GM18951 (cell line): ENCODE data around the gene PARVB.
"Not testable (repeated sequence)": the region's sequence is repeated elsewhere in the genome, so short reads cannot be mapped to it uniquely, and the experiment has no call there.

Experiments
- POLR2A ChIP-seq: IDR thresholded peaks from 4 replicates; pipeline ENCODE4 v1.6.1; 2011; ENCODE audit warnings: mild to moderate bottlenecking; ENCODE audit not compliant: insufficient read length, insufficient read depth; ENCODE audit errors: extremely low read depth
- in situ Hi-C: fragments of 300-500 bp; cut with MboI; formaldehyde crosslinking; loops from one replicate; pipeline ENCODE4 v1.12.0; 2022; ENCODE audit warnings: low sequenced_read_pairs, mixed read lengths, inconsistent platforms; ENCODE audit not compliant: unreplicated experiment

PARVB gene

DNA sequence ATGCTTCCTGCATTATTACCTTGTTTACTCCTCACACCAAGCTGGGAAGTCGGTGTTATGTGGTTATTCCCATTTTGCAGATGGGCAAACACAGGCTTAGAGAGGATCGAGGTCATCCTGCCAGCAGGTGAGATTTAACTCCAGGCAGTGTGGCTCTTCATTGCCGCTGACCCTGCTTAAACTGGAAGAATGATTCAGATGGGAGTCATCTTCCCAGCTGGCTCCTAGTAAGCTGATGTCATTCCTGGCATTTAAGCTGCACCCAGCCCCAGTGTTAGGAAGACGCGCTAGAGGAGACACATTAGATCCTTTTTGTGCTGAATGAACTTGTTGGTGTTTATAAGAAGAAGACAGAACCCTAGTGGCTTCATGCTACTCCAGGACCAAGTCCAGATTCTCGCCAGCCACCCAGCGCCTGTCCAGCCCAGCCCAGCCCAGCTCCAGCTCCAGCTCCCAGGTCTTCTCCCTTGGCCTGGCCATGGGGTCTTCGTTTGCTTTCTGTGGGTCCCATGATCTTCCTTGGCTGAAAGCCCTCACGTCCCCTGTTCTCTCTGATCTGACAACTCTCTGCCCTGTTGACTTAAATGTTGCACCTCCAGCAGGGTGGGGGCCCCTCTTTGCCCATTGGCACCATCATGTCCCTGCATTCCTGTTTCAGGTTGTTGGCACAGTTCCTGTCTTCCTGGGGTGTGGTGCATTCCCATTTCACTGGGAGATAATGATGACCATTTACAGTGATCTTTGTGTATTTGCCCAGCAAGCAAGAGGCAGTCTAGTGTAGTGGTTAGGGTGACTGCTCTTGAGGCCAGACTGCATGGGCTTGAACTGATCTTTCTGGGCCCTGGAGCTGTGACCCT, 13.6 kb downstream of the PARVB start:
- TF ChIP-seq POLR2A: no peak
- in situ Hi-C loops: no loop called here

DNA sequence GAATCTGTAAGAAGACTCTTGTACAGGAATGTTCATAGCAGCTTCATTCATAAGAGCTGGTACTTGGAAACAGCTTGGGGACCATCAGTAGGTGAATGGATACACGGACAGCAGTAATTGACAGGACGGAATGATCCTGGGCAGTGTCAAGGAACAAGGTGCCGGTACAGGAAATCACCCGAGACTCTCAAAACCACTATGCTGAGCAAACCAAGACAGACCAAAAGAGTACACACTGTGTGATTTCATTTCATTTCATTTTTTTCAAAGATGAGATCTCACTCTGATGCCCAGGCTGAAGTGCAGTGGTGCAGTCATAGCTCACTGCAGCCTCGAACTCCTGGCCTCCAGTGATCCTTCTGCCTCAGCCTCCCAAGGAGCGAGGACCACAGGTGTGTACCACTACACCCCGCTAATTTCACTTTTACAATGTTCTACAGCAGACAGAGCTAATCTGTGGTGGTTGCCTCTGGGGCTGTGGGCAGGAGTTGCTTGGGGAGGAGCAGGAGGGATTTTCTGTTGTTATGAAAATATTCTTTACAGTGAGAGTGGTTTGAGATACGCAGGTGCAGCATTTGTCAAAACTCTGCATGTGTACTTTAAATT, 15.6 kb downstream of the PARVB start:
- no peak for TF ChIP-seq POLR2A
- in situ Hi-C loops: no loop called here

DNA sequence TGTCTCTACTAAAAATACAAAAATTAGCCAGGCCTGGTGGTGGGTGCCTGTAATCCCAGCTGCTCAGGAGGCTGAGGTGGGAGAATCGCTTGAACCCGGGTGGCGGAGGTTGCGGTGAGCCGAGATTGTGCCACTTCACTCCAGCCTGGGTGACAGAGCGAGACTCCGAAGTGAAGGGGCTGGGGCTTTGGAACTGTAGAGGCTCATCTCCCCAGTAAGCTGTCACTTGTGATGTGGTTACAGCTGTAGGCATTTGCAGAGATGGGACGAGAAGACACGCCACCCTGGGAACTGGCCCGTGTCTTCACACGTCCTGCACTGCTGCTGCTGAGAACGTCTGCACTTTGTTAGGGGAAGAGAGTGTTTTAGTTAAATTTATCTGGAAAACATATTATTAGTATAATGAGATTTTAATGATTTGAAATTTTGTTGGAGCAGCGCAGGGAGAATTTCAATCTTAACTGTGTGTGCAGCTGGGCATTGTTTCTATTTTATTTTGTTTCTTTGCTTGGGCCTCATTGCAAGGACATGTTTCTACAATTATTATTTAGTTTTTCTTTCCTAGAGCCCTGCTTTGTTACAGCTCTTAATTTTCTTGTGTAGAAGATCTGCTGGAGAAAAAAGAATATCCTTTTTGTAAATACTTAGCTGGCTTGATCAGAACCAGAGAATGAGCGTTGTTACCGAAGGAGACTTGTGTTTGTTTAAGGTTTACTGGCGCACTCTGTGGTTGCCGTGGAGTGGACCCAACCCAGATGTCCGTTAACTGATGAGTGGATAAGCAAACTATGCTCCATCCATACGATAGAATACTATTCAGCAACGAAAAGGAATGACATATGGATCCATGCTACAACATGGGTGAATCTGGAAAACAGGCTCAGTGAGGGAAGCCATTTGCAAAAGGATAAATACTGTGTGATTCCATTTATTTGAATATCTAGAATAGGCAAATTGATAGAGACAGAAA, 18.4 kb downstream of the PARVB start:
- in situ Hi-C loops: no loop called here
- TF ChIP-seq POLR2A: peak; percentile 21

DNA sequence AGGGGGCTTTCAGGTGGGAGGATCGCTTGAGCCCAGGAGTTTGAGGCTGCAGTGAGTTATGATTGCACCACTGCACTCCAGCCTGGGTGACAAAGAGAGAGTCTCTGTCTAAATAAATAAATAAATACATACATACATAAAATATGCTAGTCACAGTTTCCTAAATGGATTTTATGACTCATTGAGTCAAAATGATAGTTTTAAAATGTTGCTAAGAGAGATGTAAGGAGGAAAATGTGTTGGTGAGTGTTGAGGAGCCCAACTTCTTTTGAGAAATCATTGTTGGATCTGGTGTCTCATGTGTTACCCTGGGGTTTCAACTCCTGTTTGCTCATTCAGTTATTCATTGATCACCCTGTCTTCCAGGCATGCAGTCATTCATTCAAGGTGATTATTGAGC, 21.0 kb downstream of the PARVB start:
- in situ Hi-C loops: no loop called here

DNA sequence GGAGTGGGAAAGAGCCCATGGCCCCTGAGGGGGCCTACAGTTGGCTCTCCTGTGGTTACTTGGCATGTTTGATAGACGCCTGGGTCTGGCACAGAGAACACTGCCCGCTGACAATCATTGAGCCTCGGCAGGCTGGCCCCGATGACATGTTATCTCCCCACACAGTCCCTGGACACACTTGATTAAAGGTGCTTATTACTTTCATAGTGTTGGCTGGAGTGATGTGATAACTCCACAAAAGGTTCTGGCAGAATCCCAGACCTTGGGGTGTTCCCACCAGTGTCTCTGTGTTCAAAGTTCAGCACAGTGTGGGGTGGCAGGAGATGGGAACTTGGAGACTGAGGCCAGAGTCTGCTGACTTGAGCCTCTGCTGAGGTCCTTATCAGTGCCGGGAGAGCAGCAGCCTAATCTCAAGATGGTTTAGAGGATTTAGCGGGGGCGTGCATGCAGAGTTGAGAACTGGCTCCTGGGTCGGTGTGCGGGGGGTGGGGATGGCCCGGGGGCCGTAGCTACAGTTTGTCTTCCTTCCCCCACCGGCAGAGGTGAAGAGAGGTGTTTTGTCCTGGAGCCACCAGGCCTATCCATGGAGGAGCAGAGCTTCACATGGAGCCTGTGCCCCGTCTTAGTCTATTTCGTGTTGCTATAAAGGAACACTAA, 22.5 kb downstream of the PARVB start:
- in situ Hi-C loops: no loop called here
- no peak for TF ChIP-seq POLR2A

More for the DNA sequence above, 21.0 kb downstream of the PARVB start:
- TF ChIP-seq POLR2A: no peak

DNA sequence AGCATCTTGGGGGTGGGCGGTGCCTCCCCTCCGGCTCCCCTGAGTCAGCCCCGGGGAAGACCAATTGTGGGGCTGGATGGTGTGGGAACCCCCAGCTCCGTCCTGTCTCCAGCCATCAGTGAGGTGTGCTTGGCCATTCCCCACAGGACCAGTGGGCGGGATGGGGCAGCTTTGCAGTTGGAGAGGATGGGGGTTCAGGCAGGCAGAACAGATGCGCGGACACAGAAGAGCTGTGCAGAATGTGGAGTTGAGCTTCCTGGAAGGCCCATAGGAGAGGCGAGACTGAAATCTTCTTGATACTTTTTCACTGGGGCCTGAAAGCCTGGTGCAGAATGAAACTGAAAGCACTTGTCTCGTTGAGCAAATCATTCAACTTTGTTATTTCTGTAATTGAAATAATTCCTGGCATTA, 23.8 kb downstream of the PARVB start:
- peak; percentile 37 for TF ChIP-seq POLR2A
- in situ Hi-C loops: no loop called here

DNA sequence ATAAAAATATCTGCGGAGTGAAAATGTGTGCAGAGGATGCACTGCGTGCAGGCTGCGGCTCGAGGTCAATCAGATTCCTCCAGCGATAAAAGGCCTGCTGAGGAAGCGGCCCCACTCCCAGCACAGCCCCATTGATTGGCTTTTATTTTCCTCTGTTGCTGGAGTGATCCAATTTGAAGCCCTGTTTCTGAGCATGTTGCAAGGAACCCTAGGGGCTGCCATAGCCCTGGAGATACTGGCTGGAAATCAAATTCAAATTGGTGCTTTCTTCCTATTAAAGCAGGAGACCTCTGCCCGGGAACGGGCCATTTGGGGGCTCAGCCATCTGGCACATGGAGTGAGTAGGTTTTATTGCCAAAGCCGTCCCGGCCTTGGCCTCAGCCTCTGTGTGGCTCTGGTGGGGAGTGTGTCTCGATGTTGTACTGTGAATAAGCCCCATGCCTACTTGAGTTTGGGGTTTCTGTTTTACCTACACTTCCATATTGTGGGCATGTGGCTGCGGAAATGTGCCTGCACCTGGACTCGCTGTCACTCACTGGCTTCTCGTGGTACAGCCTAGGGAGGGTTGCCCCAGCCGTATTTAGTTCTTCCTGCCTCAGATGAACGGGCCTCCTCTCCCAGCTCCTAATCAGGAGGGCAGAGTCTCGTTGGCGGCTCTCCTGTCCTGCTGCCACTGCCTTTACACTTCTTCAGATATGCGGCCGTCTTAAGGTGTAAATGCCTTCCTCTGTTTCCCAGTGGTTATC, 25.6 kb downstream of the PARVB start:
- no peak for TF ChIP-seq POLR2A
- in situ Hi-C loops: no loop called here

DNA sequence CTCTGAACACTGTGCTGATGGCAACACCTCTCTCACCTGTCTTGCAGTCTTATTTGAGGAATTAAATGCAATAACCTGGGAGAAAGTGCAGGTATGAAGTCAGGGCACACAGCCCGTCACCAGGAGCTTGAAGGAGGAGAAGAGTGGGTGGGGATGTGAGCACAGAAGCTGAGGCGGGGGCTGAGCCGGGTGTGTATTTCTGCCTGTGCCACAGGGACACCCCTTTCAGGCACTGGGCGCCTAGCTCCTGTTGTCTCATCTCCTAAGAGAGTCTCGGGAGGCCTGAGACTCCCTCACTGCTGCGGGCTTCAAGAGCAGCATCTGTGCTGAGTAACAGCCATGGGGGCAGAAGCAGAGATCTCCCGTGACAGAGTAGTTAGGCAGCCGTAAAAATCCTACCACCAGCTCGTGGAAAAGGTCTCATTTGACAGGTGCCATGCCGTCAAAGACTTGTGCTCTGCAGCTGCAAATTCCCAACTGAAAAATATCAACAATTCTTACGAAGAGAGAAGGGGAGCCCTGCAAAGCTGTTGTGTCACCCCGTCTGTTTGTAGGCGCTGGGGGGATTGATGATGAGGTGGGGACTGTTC, 26.8 kb downstream of the PARVB start:
- TF ChIP-seq POLR2A: no peak

DNA sequence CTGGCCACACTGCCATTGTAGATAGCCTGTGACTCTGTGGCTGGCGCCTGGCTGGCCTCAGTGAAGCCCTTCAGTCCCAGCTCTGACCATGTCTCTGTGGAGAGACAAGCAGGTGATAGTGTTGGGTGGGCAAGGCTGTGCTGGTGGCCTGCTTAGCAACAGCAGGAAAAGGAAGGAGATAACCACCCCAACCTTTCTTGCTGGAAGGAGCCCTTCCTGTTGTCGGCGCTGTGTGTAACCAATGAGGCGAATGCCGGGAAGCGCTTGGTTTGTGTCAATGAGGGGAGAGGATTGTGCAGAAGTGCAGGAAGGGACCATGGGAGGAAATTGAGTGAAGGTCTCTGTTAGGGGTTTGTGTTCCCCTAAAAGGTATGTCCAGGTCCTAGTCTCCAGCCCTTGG, 27.3 kb downstream of the PARVB start:
- TF ChIP-seq POLR2A: no peak
- in situ Hi-C loops: no loop called here

More for the DNA sequence above, 26.8 kb downstream of the PARVB start:
- in situ Hi-C loops: no loop called here

DNA sequence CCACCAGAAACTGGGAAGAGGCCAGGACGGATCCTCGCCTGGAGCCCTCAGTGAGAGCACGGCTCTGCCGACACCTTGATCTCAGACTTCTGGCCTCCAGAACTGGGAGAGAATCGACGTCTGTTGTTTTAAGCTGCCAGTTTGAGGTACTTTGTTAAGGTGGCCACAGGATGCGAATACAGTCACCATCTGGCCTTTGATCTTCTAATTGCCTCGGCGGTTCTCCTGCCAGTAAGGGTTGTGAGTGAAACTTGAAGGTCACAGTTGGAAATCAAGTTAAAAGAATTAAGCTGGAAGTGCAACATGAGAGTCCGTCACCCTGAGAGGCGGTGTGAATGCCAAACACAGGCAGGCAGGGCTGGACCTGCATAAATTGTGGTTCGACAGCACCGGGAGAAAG, 27.9 kb downstream of the PARVB start:
- in situ Hi-C loops: no loop called here

DNA sequence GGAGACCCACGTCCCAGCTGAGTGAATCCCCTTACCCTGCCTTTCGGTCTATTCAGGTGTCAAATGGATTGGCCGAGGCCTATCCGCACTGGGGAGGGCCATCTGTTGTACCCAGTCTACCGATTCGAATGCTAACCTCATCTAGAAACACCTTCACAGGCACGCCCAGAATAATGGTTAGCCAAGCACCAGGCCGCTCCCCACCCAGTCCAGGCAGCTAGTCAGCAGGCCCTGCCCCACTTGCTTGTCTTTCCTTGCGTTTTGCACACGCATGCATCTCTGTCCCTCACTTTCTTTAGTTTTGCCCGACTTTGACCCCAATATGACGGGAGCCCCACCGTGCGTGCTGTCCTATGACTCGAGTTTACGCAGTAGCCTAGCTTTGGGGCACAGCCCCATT, 31.7 kb downstream of the PARVB start:
- TF ChIP-seq POLR2A: no peak
- in situ Hi-C loops: no loop called here

More for the DNA sequence above, 27.9 kb downstream of the PARVB start:
- no peak for TF ChIP-seq POLR2A

DNA sequence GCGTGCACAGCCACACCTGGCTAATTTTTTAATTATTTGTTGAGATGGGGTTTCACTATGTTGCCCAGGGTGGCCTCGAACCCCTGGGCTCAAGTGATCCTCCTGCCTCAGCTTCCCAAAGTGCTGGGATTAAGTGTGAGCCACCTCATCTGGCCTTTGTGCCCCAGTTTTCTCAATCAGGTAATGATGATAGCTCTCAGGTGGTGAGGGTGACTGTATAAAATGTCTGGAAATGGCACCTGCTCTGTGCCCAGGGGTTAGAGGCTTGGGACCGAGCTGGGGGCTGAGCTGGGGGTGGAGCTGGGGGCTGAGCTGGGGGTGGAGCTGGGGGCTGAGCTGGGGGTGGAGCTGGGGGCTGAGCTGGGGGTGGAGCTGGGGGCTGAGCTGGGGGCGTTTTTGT, 32.5 kb downstream of the PARVB start:
- in situ Hi-C loops: not testable (repeated sequence)
